ENCODE measurements around the gene PIP5K1C.

- no peak for TF ChIP-seq POLR2A (IDR thresholded peaks at IDR 0.05)
- no peak for TF ChIP-seq CTCF (IDR thresholded peaks at IDR 0.05)
Measured at GRCh38 chr19:3641515-3642269, 58.6 kb downstream of the PIP5K1C start.
